Small intestine (tissue), 16 donors: ENCODE results near the gene SESN2. TPM values are rescaled to one million over a fixed set of nuclear protein-coding genes. Genes with fewer than 3 reads are reported as not detected.

Experiments
- DNase-seq, 2 donors: peaks; one replicate each; pipeline versions ENCODE4 v3.0.0 to v3.0.0-alpha.2; 2013
- FAIRE-seq: peaks from 2 replicates; lab custom pipeline; 2012; peaks lifted over from hg19 to GRCh38; lab: Jason Lieb, UNC
- H3K27ac ChIP-seq, 3 donors: one replicate each; pipeline ENCODE4 v1.5.1; 2013; ENCODE audit warnings: low read length in 2 of 3, mild to moderate bottlenecking in 2 of 3, control low read depth in 1 of 3, inconsistent platforms in 1 of 3, low read depth in 1 of 3, moderate library complexity in 1 of 3
- H3K27me3 ChIP-seq, 3 donors: one replicate each; pipeline ENCODE4 v1.6.1; 2013; ENCODE audit warnings: low read length in 3 of 3, inconsistent platforms in 1 of 3; ENCODE audit not compliant: control insufficient read depth in 3 of 3, insufficient read depth in 3 of 3
- H3K36me3 ChIP-seq, 3 donors: one replicate each; pipeline ENCODE4 v1.6.1; 2013; ENCODE audit warnings: low read length in 3 of 3, inconsistent platforms in 1 of 3, low read depth in 1 of 3, mild to moderate bottlenecking in 1 of 3, moderate library complexity in 1 of 3; ENCODE audit not compliant: control insufficient read depth in 3 of 3, insufficient read depth in 2 of 3
- H3K4me1 ChIP-seq, 3 donors: one replicate each; pipeline ENCODE4 v1.6.1; 2013; ENCODE audit warnings: low read length in 2 of 3, inconsistent platforms in 1 of 3, low read depth in 1 of 3, mild to moderate bottlenecking in 1 of 3, moderate library complexity in 1 of 3; ENCODE audit not compliant: control insufficient read depth in 3 of 3, insufficient read depth in 2 of 3
- H3K4me3 ChIP-seq, 3 donors: one replicate each; pipeline ENCODE4 v1.5.1; 2013; ENCODE audit warnings: low read length in 3 of 3, control low read depth in 1 of 3, inconsistent platforms in 1 of 3, low read depth in 1 of 3, mild to moderate bottlenecking in 1 of 3, moderate library complexity in 1 of 3
- H3K9me3 ChIP-seq, 2 donors: one replicate each; pipeline ENCODE4 v1.6.1; 2013; ENCODE audit warnings: low read depth in 1 of 2, low read length in 1 of 2; ENCODE audit not compliant: control insufficient read depth in 2 of 2, insufficient read depth in 1 of 2
- WGBS, 3 donors: extraction: QIAGEN DNeasy Blood & Tissue Kit; methylation state at CpG; one replicate each; pipeline ENCODE4 v1.1.7; 2013; 5-methylcytosine and 5-hydroxymethylcytosine counted together
- long read RNA-seq, 10 donors: transcript quantifications; one replicate each; lab custom pipeline, GENCODE V29; 2026
- polyA plus RNA-seq, 4 donors: library from polyadenylated mRNA; stranded (reverse) in 3 of 4; unstranded in 1 of 4; fragments of 200-250 nt in 3 of 4; fragments of 120-200 nt in 1 of 4; gene quantifications; one replicate each; pipeline versions ENCODE4 v1.2.1 to v1.2.3, GENCODE V29; 2013
- donor health status: healthy with polysubstance abuse.
- donor health status: control.
- donor health status: control.
- donor health status: Bipolar disorder and iron deficiency.
- donor health status: healthy.

The SESN2 gene, protein sequence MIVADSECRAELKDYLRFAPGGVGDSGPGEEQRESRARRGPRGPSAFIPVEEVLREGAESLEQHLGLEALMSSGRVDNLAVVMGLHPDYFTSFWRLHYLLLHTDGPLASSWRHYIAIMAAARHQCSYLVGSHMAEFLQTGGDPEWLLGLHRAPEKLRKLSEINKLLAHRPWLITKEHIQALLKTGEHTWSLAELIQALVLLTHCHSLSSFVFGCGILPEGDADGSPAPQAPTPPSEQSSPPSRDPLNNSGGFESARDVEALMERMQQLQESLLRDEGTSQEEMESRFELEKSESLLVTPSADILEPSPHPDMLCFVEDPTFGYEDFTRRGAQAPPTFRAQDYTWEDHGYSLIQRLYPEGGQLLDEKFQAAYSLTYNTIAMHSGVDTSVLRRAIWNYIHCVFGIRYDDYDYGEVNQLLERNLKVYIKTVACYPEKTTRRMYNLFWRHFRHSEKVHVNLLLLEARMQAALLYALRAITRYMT
- polyA plus RNA-seq = 10 to 100 TPM; 16.8 to 42.1 (median 30.4) TPM
- long read RNA-seq, donor 1 = 0 reads
- long read RNA-seq, donor 2, partial matches to known transcripts = 0 of 2 reads
- long read RNA-seq, donor 2, other reads (novel, unspliced or antisense) = 0 of 2 reads
- long read RNA-seq, donor 3, partial matches to known transcripts = 0 of 2 reads
- long read RNA-seq, donor 3, other reads (novel, unspliced or antisense) = 0 of 2 reads
- long read RNA-seq, donor 4 = 0 reads
- long read RNA-seq, donor 5, partial matches to known transcripts = 0 of 1 reads
- long read RNA-seq, donor 5, other reads (novel, unspliced or antisense) = 0 of 1 reads
- long read RNA-seq, donor 6, transcript SESN2-201 (10 exons, 3,453 nt) = major isoform, 13 of 40 reads
- long read RNA-seq, donor 6, partial matches to known transcripts = 27 of 40 reads
- long read RNA-seq, donor 6, other reads (novel, unspliced or antisense) = 0 of 40 reads
- long read RNA-seq, donor 7 = 0 reads
- long read RNA-seq, donor 8 = 0 reads
- long read RNA-seq, donor 9, partial matches to known transcripts = 0 of 1 reads
- long read RNA-seq, donor 9, other reads (novel, unspliced or antisense) = 0 of 1 reads
- long read RNA-seq, donor 10, transcript SESN2-201 (10 exons, 3,453 nt) = major isoform, 6 of 6 reads
- long read RNA-seq, donor 10, partial matches to known transcripts = 0 of 6 reads
- long read RNA-seq, donor 10, other reads (novel, unspliced or antisense) = 0 of 6 reads

DNA sequence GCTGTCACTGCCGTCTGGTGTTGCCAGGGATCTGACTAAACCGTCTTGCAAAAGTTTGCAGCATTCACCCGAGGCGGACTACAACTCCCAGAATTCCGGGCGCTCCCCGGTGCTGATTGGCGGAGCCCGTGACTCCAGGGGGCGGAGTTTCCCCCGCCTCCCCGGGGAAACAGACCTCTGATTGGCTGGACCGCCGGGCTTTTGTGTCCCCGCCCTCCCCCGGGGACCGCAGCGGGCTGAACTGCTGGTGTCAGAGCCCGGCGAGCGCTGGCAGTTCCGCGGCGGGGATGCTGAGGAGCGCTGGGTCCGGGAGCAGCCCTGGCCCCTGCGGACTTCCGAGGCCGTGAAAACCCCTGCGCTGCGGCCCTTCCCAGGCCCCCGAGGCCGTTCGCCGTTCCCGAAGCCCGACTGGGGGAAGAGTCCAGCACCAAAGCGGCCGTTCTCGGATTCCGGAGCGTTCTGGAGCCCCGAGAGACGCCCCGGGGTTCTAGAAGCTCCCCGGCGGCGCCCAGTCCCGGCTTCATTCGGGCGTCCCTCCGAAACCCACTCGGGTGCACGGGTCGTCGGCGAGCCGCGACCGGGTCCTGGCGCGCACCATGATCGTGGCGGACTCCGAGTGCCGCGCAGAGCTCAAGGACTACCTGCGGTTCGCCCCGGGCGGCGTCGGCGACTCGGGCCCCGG, at the start of gene SESN2:
TSS of gene SESN2 (plus strand) at position 267 of the 682 bp plus-strand sequence. CDS start at position 597, 330 bp downstream.
- no peaks in the 10 kb centered on the region for H3K9me3 ChIP-seq
- DNase-seq (peak; percentile 99), FAIRE-seq (peak; percentile 51)
- H3K4me3 ChIP-seq = peak within 1 kb of the TSS; percentile 79 to 98 (median 97)
- H3K4me1 ChIP-seq = peaks cover 9 to 25% (median 16%) of the 10 kb centered on the region in 3 donors
- H3K27ac ChIP-seq = peak within 1 kb of the TSS; percentile 81 to 92 (median 91)
- H3K36me3 ChIP-seq = peaks cover 0 to 4% (median 0%) of the 10 kb centered on the region in 3 donors
- 0 to 1% (median 1%) methylated on average over 56 to 76 of the region's 76 CpGs for WGBS, 3 donors
- H3K27me3 ChIP-seq = no peaks in the 10 kb centered on the region

DNA sequence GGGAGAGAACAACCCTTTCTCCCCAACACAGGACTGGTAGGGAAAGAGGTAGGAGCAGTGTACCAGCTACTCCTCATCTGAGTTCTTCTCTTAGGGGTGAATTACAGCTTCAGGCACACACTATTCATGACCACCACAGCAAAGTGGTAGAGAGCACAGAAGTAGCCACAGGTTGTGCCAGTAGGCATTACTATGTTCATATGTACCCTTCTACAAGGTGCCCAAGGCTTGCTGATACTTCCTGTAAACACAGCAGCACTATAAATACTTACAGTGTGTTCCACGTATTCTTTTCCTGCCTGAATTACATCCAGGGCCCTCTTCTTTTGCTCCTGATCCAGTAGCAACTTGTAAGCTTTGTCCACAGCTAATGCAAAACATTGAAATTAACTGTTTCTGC, 49.6 kb upstream of the SESN2 start:
- H3K4me3 ChIP-seq = no peak overlapping the region
- H3K27me3 ChIP-seq = no peaks in the 10 kb centered on the region
- no peaks in the 10 kb centered on the region for H3K9me3 ChIP-seq
- WGBS, 3 donors = 67 to 89% (median 67%) methylated on average over 1 of the region's 1 CpG
- peaks cover 0 to 10% (median 0%) of the 10 kb centered on the region in 3 donors for H3K4me1 ChIP-seq
- DNase-seq (no peak), FAIRE-seq (no peak)
- peaks cover 0 to 45% (median 15%) of the 10 kb centered on the region in 3 donors for H3K36me3 ChIP-seq
- peak overlapping the region in 1 of 3 donors; percentile 4 for H3K27ac ChIP-seq

GRCh38 chr1:28213315-28213714, 46.0 kb upstream of the SESN2 start:
- DNase-seq = no peak
- Histone ChIP-seq H3K4me1 (peaks cover 0 to 7% (median 0%) of the 10 kb centered on the region in 3 donors), H3K36me3 (peaks cover 2 to 31% (median 15%) of the 10 kb centered on the region in 3 donors), H3K27ac (no peak overlapping the region), H3K9me3 (no peaks in the 10 kb centered on the region), H3K4me3 (no peak overlapping the region), H3K27me3 (no peaks in the 10 kb centered on the region)
- WGBS, 3 donors = 44 to 85% (median 53%) methylated on average over 2 of the region's 2 CpGs
- no peak for FAIRE-seq

- H3K9me3 ChIP-seq = no peaks in the 10 kb centered on the region
- peaks cover 5 to 37% (median 7%) of the 10 kb centered on the region in 3 donors for H3K36me3 ChIP-seq
- no peak for FAIRE-seq
- no peak overlapping the region for H3K4me3 ChIP-seq
- peaks cover 0 to 6% (median 4%) of the 10 kb centered on the region in 3 donors for H3K4me1 ChIP-seq
- DNase-seq = no peak
- no peaks in the 10 kb centered on the region for H3K27me3 ChIP-seq
- no peak overlapping the region for H3K27ac ChIP-seq
These were observed 30.2 kb upstream of the SESN2 start for GRCh38 chr1:28229089-28229488.

DNA sequence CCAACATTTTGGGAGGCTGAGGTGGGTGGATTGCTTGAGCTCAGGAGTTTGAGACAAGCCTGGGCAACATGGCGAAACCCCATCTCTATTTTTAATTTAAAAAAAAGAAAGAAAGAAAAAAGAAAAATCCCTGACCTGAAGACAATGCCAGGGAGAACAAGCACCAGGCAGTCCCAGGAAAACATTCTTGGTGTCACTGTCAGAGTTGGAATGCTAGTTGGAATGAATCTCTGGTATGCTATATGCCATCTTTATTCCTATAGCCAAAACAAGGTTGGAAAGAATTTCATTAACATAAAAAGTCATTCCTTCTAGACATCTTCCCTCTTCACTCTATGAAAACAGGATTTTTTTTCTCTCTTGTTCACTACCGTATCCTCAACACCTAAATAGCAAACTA, 29.3 kb upstream of the SESN2 start:
- peaks cover 5 to 31% (median 7%) of the 10 kb centered on the region in 3 donors for H3K36me3 ChIP-seq
- DNase-seq = no peak
- no peak for FAIRE-seq
- no peaks in the 10 kb centered on the region for H3K9me3 ChIP-seq
- no peak overlapping the region for H3K27ac ChIP-seq
- no peak overlapping the region for H3K4me3 ChIP-seq
- no peaks in the 10 kb centered on the region for H3K27me3 ChIP-seq
- H3K4me1 ChIP-seq = peaks cover 0 to 6% (median 4%) of the 10 kb centered on the region in 3 donors
- WGBS, 3 donors = 80 to 89% (median 89%) methylated on average over 2 of the region's 2 CpGs

DNA sequence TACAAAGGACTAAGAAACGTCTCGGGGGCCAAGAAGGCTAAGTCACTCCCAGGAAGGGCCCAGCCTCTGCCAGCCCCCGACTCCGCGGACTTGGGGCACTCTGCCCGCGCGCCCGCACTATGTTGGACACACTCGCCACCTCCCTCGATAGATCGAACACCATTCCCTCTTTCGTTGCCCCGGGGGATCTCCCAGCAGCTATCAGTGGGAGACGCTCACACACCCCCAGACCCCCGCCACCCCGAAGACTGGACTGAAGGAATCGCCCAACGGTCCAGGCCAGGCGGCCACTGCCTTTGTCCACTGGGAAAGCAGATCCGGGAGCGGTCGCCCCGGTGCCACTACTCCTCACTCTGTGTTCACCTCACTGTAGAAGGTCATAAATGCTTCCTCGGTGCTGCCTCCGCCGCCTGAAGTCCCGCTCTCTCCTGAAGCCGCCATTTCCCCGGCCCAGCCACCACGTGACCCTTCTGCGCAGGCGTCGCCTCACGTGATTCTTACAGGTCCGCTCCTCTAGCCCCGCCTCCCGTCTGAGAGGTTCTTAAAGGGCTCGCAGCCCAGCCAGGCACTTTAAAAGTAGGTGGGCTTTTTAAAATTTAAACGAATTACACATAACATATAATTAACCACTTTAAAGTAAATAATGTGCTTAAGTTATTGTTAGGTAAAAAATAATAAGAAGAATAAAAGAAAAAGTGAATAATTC, 26.6 kb upstream of the SESN2 start, which contains the start of gene DNAJC8:
TSS of gene DNAJC8 (minus strand) at position 472 of the 706 bp plus-strand sequence. CDS start at position 441, 31 bp downstream.
- WGBS, 3 donors = 0% methylated on average over 40 of the region's 40 CpGs
- H3K4me3 ChIP-seq = peak within 1 kb of the TSS; percentile 64 to 98 (median 71)
- no peaks in the 10 kb centered on the region for H3K9me3 ChIP-seq
- H3K4me1 ChIP-seq = peaks cover 4 to 13% (median 8%) of the 10 kb centered on the region in 3 donors
- H3K27ac ChIP-seq = peak within 1 kb of the TSS; percentile 42 to 76 (median 70)
- peaks cover 0 to 16% (median 0%) of the 10 kb centered on the region in 3 donors for H3K36me3 ChIP-seq
- peak; percentile 95 to 96 for DNase-seq
- no peak for FAIRE-seq
- H3K27me3 ChIP-seq = no peaks in the 10 kb centered on the region

DNA sequence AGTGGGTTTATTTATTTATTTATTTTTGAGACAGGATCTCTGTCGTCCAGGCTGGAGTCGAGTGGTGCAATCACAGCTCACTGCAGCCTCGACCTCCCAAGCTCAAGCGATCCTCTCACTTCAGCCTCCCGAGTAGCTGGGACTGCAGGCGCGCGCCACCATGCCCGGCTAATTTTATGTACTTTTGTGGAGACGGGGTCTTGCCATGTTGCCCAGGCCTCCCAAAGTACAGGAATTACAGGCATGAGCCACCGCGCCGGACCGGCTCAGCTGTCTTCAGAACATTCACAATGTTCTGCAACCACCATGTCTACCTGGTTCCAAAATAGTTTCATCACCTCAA, 26.1 kb upstream of the SESN2 start:
- FAIRE-seq = no peak
- Histone ChIP-seq H3K27me3 (no peaks in the 10 kb centered on the region), H3K36me3 (peaks cover 0 to 14% (median 0%) of the 10 kb centered on the region in 3 donors), H3K4me3 (peak overlapping the region in 1 of 3 donors; percentile 98), H3K27ac (no peak overlapping the region), H3K4me1 (peaks cover 4 to 13% (median 12%) of the 10 kb centered on the region in 3 donors), H3K9me3 (no peaks in the 10 kb centered on the region)
- WGBS, 3 donors = 65 to 71% (median 70%) methylated on average over 14 of the region's 14 CpGs
- no peak for DNase-seq
